Activated T-cell treated with anti-CD3 and anti-CD28 coated beads, Interleukin-2, amount 50 U/mL, for 48 hours (primary cell): ENCODE results near the gene LHPP.

Source experiments
- DNase-seq, 2 experiments: peaks; one replicate each; pipeline ENCODE4 v3.0.0-alpha.2; 2020

LHPP gene

GRCh38 chr10:124448696-124449169 is 12.9 kb upstream of the LHPP start:
- DNase-seq = no peak

GRCh38 chr10:124449170-124450011 is 12.2 kb upstream of the LHPP start:
- no peak for DNase-seq

- peak in 1 of 2 experiments; percentile 49 for DNase-seq
Observed at GRCh38 chr10:124450012-124450782, 11.4 kb upstream of the LHPP start, which contains the start of gene NKX1-2. Gene NKX1-2, minus strand, starts transcription at chr10:124450035. Its CDS starts 92 bp downstream, at chr10:124449943.

GRCh38 chr10:124450783-124451057 is 10.9 kb upstream of the LHPP start:
- no peak for DNase-seq

- no peak for DNase-seq
Observed at GRCh38 chr10:124451276-124451675, 10.3 kb upstream of the LHPP start.

GRCh38 chr10:124453960-124454610 is 7.5 kb upstream of the LHPP start:
- DNase-seq = no peak

- DNase-seq = no peak
Observed at GRCh38 chr10:124455441-124455840, 6.2 kb upstream of the LHPP start.

GRCh38 chr10:124458473-124458872 is 3.1 kb upstream of the LHPP start:
- DNase-seq = no peak

- DNase-seq = no peak
Observed at GRCh38 chr10:124458889-124459288, 2.7 kb upstream of the LHPP start.

GRCh38 chr10:124459395-124459794 is 2.2 kb upstream of the LHPP start:
- DNase-seq = no peak

- DNase-seq = no peak
Observed at GRCh38 chr10:124460144-124460543, 1.5 kb upstream of the LHPP start.

GRCh38 chr10:124462348-124462695 is 699 bp downstream of the LHPP start:
- DNase-seq = no peak

- DNase-seq = no peak
Observed at GRCh38 chr10:124464028-124464965, 2.7 kb downstream of the LHPP start.

GRCh38 chr10:124465003-124465776 is 3.6 kb downstream of the LHPP start:
- no peak for DNase-seq

GRCh38 chr10:124465777-124466488 is 4.3 kb downstream of the LHPP start:
- DNase-seq = no peak

GRCh38 chr10:124467165-124467564 is 5.5 kb downstream of the LHPP start:
- DNase-seq = no peak

GRCh38 chr10:124468624-124469023 is 7.0 kb downstream of the LHPP start:
- DNase-seq = no peak

GRCh38 chr10:124469956-124470484 is 8.4 kb downstream of the LHPP start:
- no peak for DNase-seq

GRCh38 chr10:124470544-124471434 is 9.2 kb downstream of the LHPP start:
- no peak for DNase-seq

GRCh38 chr10:124472071-124472470 is 10.4 kb downstream of the LHPP start:
- no peak for DNase-seq
